Progenitor cell of endocrine pancreas (in vitro differentiated cells): ENCODE measurements around the gene TRIM6. TPM values are rescaled to one million over a fixed set of nuclear protein-coding genes. Genes with fewer than 3 reads are reported as not detected.
"Not testable (repeated sequence)": the region's sequence is repeated elsewhere in the genome, so short reads cannot be mapped to it uniquely, and the experiment has no call there.

Experiments used
- DNase-seq: peaks from one replicate; pipeline ENCODE4 v3.0.0; 2021; ENCODE audit warnings: low spot score; ENCODE audit not compliant: unreplicated experiment
- H3K27ac Mint-ChIP-seq: 2 replicates; pipeline ENCODE4 v1.8.0; 2021; ENCODE audit warnings: mild to moderate bottlenecking, moderate library complexity, mixed read lengths
- H3K27me3 Mint-ChIP-seq: 2 replicates; pipeline ENCODE4 v1.8.0; 2021; ENCODE audit warnings: mixed read lengths
- H3K36me3 Mint-ChIP-seq: 2 replicates; pipeline ENCODE4 v1.8.0; 2022; ENCODE audit warnings: mixed read lengths; ENCODE audit not compliant: insufficient read depth
- H3K4me1 Mint-ChIP-seq: 2 replicates; pipeline ENCODE4 v1.8.0; 2021; ENCODE audit warnings: low read depth, mixed read lengths
- H3K4me3 Mint-ChIP-seq: 2 replicates; pipeline ENCODE4 v1.8.0; 2021; ENCODE audit warnings: low read depth, mild to moderate bottlenecking, moderate library complexity, mixed read lengths
- H3K9me3 Mint-ChIP-seq: 2 replicates; pipeline ENCODE4 v1.8.0; 2021; ENCODE audit warnings: low read depth, mixed read lengths
- total RNA-seq: library from RNA; stranded (reverse); gene quantifications from 2 replicates; pipeline ENCODE4 v1.2.1, GENCODE V29; 2021
- TF ChIP-seq, protein P1 (sequence below): fragments of 200-600 bp; sonication (generic); IDR thresholded peaks from one replicate; pipeline ENCODE4 v1.5.0; 2021; ENCODE audit warnings: antibody characterized with exemption, mild to moderate bottlenecking; ENCODE audit not compliant: unreplicated experiment

The TRIM6 gene
- total RNA-seq, 1 donor from 2014 or later = 5.4 TPM

DNA sequence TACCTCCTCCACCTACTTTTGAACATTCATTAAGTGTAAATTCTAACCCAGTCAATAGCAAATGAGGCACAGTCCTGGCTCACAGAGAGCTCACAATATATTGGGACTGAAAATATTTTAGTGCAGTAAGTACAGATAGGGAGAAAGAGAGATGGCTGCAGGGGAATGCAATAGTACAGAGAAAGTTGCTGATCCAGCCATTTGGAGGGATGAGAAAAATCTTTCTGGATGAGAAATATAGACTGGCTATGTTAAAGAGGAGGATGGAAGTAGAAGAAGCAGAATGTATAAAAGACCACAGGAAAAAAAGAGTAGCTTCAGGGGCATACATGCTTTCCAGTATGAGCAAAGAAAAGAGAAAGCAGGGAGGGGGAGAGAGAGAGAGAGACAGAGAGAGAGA lies 19.3 kb upstream of the TRIM6 start:
- no peak for DNase-seq
- H3K36me3 Mint-ChIP-seq = no peaks in the 10 kb centered on the region
- H3K9me3 Mint-ChIP-seq = no peaks in the 10 kb centered on the region
- no peak overlapping the region for H3K27ac Mint-ChIP-seq
- TF ChIP-seq, protein P1, sequence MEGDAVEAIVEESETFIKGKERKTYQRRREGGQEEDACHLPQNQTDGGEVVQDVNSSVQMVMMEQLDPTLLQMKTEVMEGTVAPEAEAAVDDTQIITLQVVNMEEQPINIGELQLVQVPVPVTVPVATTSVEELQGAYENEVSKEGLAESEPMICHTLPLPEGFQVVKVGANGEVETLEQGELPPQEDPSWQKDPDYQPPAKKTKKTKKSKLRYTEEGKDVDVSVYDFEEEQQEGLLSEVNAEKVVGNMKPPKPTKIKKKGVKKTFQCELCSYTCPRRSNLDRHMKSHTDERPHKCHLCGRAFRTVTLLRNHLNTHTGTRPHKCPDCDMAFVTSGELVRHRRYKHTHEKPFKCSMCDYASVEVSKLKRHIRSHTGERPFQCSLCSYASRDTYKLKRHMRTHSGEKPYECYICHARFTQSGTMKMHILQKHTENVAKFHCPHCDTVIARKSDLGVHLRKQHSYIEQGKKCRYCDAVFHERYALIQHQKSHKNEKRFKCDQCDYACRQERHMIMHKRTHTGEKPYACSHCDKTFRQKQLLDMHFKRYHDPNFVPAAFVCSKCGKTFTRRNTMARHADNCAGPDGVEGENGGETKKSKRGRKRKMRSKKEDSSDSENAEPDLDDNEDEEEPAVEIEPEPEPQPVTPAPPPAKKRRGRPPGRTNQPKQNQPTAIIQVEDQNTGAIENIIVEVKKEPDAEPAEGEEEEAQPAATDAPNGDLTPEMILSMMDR = no peak
- no peak overlapping the region for H3K4me3 Mint-ChIP-seq
- H3K4me1 Mint-ChIP-seq = no peaks in the 10 kb centered on the region
- no peaks in the 10 kb centered on the region for H3K27me3 Mint-ChIP-seq

DNA sequence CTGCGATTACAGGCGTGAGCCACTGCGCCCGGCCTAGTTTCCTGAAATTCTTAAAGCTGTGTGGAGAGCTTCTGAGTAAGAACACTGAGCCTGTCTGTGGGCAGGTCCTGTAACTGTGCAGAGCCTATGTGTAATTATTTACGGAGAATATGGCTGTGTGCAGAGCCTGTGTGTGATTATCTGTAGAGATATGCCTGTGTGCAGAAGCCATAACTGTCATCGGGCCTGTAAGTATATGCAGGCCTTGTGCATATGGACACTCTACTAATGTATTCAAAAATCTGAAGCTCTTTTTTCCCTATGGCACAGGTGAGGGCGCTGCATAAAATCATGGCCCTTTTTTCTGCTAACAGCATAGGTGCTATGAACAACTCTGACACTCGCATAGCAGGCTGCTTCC lies 15.9 kb upstream of the TRIM6 start, which contains the start of gene OR52B6:
Gene OR52B6, plus strand, starts transcription at position 301 of the 400 bp plus-strand sequence. Its CDS starts 0 bp downstream, at position 301.
- Mint-ChIP-seq H3K27ac (no peak within 1 kb of the TSS), H3K36me3 (no peaks in the 10 kb centered on the region), H3K27me3 (no peaks in the 10 kb centered on the region), H3K4me3 (no peak within 1 kb of the TSS), H3K9me3 (no peaks in the 10 kb centered on the region), H3K4me1 (no peaks in the 10 kb centered on the region)
- TF ChIP-seq, protein P1 = no peak
- no peak for DNase-seq

- Mint-ChIP-seq H3K9me3 (no peaks in the 10 kb centered on the region), H3K27ac (no peak overlapping the region), H3K36me3 (no peaks in the 10 kb centered on the region), H3K4me3 (no peak overlapping the region), H3K27me3 (no peaks in the 10 kb centered on the region), H3K4me1 (no peaks in the 10 kb centered on the region)
- no peak for DNase-seq
- TF ChIP-seq, protein P1 = no peak
Measured at GRCh38 chr11:5581014-5581413, 15.4 kb upstream of the TRIM6 start.

DNA sequence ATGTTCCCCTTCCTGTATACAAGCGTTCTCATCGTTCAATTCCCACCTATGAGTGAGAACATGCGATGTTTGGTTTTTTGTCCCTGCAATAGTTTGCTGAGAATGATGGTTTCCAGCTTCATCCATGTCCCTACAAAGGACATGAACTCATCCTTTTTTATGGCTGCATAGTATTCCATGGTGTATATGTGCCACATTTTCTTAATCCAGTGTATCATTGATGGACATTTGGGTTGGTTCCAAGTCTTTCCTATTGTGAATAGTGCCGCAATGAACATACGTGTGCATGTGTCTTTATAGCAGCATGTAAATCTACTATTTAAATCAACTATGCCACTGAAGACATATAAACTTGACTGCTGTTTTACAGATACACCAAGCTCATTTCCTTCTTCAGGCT lies 12.0 kb upstream of the TRIM6 start:
- H3K27ac Mint-ChIP-seq, H3K4me3 Mint-ChIP-seq, H3K4me1 Mint-ChIP-seq, H3K9me3 Mint-ChIP-seq, DNase-seq, H3K27me3 Mint-ChIP-seq, H3K36me3 Mint-ChIP-seq: not testable (repeated sequence)

- H3K4me3 Mint-ChIP-seq, H3K27ac Mint-ChIP-seq, H3K36me3 Mint-ChIP-seq, H3K27me3 Mint-ChIP-seq, H3K9me3 Mint-ChIP-seq, DNase-seq, H3K4me1 Mint-ChIP-seq: not testable (repeated sequence)
Measured at GRCh38 chr11:5589906-5590305, 6.5 kb upstream of the TRIM6 start.

DNA sequence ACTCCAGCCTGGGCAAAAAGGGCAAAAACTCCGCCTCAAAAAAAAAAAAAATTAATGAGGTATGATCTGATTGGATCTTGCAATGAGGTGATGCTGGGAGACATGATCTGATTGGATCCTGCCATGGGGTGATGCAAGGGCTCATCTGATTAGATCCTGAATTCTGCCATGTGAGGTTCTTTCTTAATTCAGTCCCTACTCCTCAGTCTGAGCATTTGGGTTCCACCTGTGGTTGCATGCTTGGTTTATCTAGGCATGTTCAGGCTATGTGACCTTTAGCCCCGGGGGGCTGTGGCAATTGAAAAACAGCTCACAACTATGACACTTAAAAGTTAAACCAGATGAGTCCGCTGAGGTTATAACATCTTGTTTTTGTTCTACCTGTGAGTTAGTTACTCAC lies 4.8 kb upstream of the TRIM6 start:
- no peak for DNase-seq
- no peaks in the 10 kb centered on the region for H3K27me3 Mint-ChIP-seq
- peaks cover 5% of the 10 kb centered on the region for H3K9me3 Mint-ChIP-seq
- peaks cover 2% of the 10 kb centered on the region for H3K4me1 Mint-ChIP-seq
- TF ChIP-seq, protein P1 = no peak
- H3K27ac Mint-ChIP-seq = no peak overlapping the region
- no peak overlapping the region for H3K4me3 Mint-ChIP-seq
- peaks cover 4% of the 10 kb centered on the region for H3K36me3 Mint-ChIP-seq
